GM23248 (cell line): Measurements from ENCODE around the gene LPAR2. TPM values are rescaled to one million over a fixed set of nuclear protein-coding genes. Genes with fewer than 3 reads are reported as not detected.

Source experiments
- DNase-seq: peaks from one replicate; pipeline ENCODE4 v3.0.0-alpha.2; 2015
- H2AFZ ChIP-seq: fragments of 200-600 bp; sonication (generic); 2 replicates; pipeline ENCODE4 v1.6.1; 2016; ENCODE audit warnings: antibody characterized with exemption
- H3F3A ChIP-seq: fragments of 200-600 bp; sonication (generic); 2 replicates; pipeline ENCODE4 v1.6.1; 2016; ENCODE audit warnings: mild to moderate bottlenecking, antibody characterized with exemption, mixed run types; ENCODE audit not compliant: insufficient read depth
- H3K27ac ChIP-seq: fragments of 200-600 bp; sonication (generic); 2 replicates; pipeline ENCODE4 v1.5.1; 2016; ENCODE audit warnings: mild to moderate bottlenecking
- H3K27me3 ChIP-seq: fragments of 200-600 bp; sonication (generic); replicated peaks from 2 replicates; pipeline ENCODE4 v1.6.1; 2016; ENCODE audit warnings: mild to moderate bottlenecking; ENCODE audit not compliant: insufficient read depth
- H3K36me3 ChIP-seq: fragments of 200-600 bp; sonication (generic); 2 replicates; pipeline ENCODE4 v1.6.1; 2016; ENCODE audit warnings: low read depth, mild to moderate bottlenecking
- H3K4me1 ChIP-seq: fragments of 200-600 bp; sonication (generic); 2 replicates; pipeline ENCODE4 v1.6.1; 2016; ENCODE audit warnings: mild to moderate bottlenecking; ENCODE audit not compliant: insufficient read depth
- H3K4me2 ChIP-seq: fragments of 200-600 bp; sonication (generic); one replicate; pipeline ENCODE4 v1.6.1; 2016; ENCODE audit warnings: mild to moderate bottlenecking; ENCODE audit not compliant: unreplicated experiment
- H3K4me3 ChIP-seq: fragments of 200-600 bp; sonication (generic); 2 replicates; pipeline ENCODE4 v1.5.1; 2016; ENCODE audit warnings: mild to moderate bottlenecking
- H3K79me2 ChIP-seq: fragments of 200-600 bp; sonication (generic); 2 replicates; pipeline ENCODE4 v1.6.1; 2016; ENCODE audit warnings: mild to moderate bottlenecking; ENCODE audit not compliant: insufficient read depth
- H3K9ac ChIP-seq: fragments of 200-600 bp; sonication (generic); 2 replicates; pipeline ENCODE4 v1.6.1; 2016; ENCODE audit warnings: mild to moderate bottlenecking
- H3K9me2 ChIP-seq: fragments of 200-600 bp; sonication (generic); 2 replicates; pipeline ENCODE4 v1.6.1; 2016; ENCODE audit warnings: mixed run types, mild to moderate bottlenecking, moderate library complexity; ENCODE audit not compliant: insufficient read depth
- H3K9me3 ChIP-seq: fragments of 200-600 bp; sonication (generic); one replicate; pipeline ENCODE4 v1.6.1; 2017; ENCODE audit warnings: low read depth
- H4K20me1 ChIP-seq: fragments of 200-600 bp; sonication (generic); 2 replicates; pipeline ENCODE4 v1.6.0; 2016; ENCODE audit not compliant: insufficient read depth
- EZH2 ChIP-seq: fragments of 200-600 bp; sonication (generic); IDR thresholded peaks from 2 replicates; pipeline ENCODE4 v1.6.1; 2018; ENCODE audit warnings: antibody characterized with exemption, mild to moderate bottlenecking; ENCODE audit not compliant: insufficient read depth, poor library complexity, severe bottlenecking
- EZH2phosphoT487 ChIP-seq: fragments of 200-600 bp; sonication (generic); IDR thresholded peaks from 2 replicates; pipeline ENCODE4 v1.6.1; 2018; ENCODE audit warnings: antibody characterized with exemption, moderate library complexity, mild to moderate bottlenecking, low read depth; ENCODE audit not compliant: insufficient read depth
- WGBS, 2 experiments: methylation state at CpG; one replicate each; pipeline ENCODE4 v1.1.6; 2015 to 2017; ENCODE audit warnings: low lambda C conversion rate in 2 of 2, low coverage in 1 of 2; ENCODE audit errors: missing lambda C conversion rate in 2 of 2; 5-methylcytosine and 5-hydroxymethylcytosine counted together
- in situ Hi-C: fragments of 300-500 bp; cut with MboI; formaldehyde crosslinking; loops from 2 replicates; pipeline ENCODE4 v1.15.0; 2020
- polyA plus RNA-seq: library from polyadenylated mRNA; unstranded; fragments of >200 nt; fragmentation: Nextera tagmentation; extraction: Ambion mirVana; gene quantifications from 2 replicates; pipeline ENCODE4 v1.2.1, GENCODE V29; 2016
- total RNA-seq: library from RNA; depleted of rRNA; stranded (reverse); fragments of >200 nt; shearing (Covaris generic); gene quantifications from 2 replicates; pipeline ENCODE4 v1.2.3, GENCODE V29; 2014

Gene LPAR2
- total and polyA plus RNA-seq, 2 experiments from 2014 or later: 1.3 to 1.8 TPM

DNA sequence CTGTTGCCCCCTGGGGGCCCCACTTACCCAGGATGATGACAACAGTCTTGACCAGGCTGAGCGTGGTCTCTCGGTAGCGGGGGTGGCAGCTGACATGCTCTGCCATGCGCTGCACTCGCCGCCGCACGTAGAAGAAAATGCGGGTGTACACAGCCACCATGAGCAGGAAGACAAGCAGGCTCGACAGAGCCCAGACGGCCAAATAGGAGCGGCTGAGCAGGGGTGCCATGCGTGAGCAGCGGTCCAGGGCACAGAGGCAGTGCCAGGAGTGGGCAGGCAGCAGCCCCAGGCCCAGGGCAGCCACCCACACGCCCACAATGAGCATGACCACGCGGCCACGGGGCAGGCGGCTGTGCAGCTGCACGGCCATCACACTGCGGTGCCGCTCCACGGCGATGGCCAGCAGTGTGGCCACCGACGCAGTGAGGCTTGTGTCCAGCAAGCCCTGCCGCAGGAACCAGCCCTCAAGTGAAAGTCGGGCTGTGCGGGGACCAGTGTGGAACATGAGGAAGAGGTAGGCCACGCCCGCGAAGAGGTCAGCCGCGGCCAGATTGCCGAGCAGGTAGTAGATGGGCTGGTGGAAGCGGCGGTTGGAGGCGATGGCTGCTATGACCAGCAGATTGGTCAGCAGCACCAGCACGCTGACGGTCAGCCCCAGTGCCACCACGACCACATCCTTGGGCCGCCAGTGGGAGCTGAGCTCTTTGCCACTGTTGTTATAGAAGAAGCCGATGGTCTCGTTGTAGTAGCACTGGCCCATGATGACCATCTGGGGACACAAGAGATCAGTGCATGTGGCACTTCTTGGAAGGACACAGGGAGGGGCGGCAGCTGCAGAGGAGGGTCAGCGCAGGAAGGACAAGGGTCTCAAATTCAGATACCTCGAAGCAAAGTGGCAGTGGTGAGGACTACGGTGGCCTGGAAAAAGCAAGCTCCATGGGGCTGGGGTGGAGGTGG lies 1.2 kb downstream of the LPAR2 start:
- Histone ChIP-seq H3K4me2 (no peak overlapping the region), H3K9me3 (no peaks in the 10 kb centered on the region), H3K9ac (no peak overlapping the region), H3F3A (no peaks in the 10 kb centered on the region), H3K27ac (no peak overlapping the region), H4K20me1 (no peaks in the 10 kb centered on the region), H3K79me2 (no peaks in the 10 kb centered on the region), H3K27me3 (no peaks in the 10 kb centered on the region), H3K36me3 (no peaks in the 10 kb centered on the region), H3K4me3 (no peak overlapping the region), H3K9me2 (no peaks in the 10 kb centered on the region), H3K4me1 (no peaks in the 10 kb centered on the region), H2AFZ (no peak overlapping the region)
- TF ChIP-seq EZH2phosphoT487: no peak
- TF ChIP-seq EZH2: no peak
- in situ Hi-C loops: no loop called here
- no peak for DNase-seq
- WGBS, 2 experiments: 94 to 95% methylated on average over 44 to 47 of the region's 48 CpGs

DNA sequence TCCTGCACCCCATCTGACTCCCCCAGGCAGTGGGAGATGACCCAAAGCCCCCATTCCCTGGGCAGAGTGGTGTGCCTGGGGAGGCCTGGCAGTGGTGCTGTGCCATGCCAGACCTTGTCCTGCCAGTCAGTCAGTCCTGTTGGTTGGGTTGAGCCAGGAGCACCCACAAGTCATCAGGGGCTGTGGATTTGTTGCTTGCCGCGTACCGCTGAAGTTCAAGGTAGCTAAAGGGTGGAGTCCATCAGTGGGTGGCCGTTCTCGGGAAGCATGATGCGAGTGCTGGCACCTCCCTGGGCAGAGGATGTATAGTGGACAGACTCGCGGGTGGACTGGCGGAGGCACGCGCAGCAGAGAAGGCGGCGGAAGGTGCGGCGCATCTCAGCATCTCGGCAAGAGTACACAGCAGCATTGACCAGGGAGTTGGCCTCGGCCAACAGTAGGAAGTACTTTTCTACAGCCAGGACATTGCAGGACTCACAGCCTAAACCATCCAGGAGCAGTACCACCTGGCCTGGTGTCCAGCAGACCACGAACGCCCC lies 3.9 kb downstream of the LPAR2 start:
- Histone ChIP-seq H3K9me2 (no peaks in the 10 kb centered on the region), H3K9me3 (no peaks in the 10 kb centered on the region), H3F3A (no peaks in the 10 kb centered on the region), H3K4me2 (no peak overlapping the region), H4K20me1 (no peaks in the 10 kb centered on the region), H3K27me3 (no peaks in the 10 kb centered on the region), H3K79me2 (no peaks in the 10 kb centered on the region), H3K36me3 (no peaks in the 10 kb centered on the region), H2AFZ (no peak overlapping the region), H3K27ac (no peak overlapping the region), H3K9ac (no peak overlapping the region), H3K4me1 (no peaks in the 10 kb centered on the region), H3K4me3 (no peak overlapping the region)
- DNase-seq: no peak
- TF ChIP-seq EZH2 (no peak), EZH2phosphoT487 (no peak)
- 94 to 95% methylated on average over 19 of the region's 19 CpGs for WGBS, 2 experiments
- in situ Hi-C loops: no loop called here

DNA sequence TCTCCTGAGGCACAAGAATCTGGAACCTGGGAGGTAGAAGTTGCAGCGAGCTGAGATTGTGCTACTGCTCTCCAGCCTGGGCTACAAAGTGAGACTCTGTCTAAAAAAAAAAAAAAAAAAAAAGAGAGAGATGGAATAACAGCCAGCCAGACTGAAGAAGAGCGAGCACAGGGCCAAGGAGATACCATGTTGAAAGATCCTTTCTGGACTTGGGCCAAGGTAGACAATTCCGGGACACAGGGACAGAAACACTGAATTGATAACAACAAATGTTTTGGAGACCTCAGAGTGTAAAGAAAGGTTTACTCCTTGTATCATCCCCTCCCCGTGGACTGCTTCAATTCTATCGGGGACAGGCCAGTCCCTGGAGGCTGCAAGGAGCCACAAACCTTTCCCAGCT lies 4.6 kb downstream of the LPAR2 start:
- no peaks in the 10 kb centered on the region for H3F3A ChIP-seq
- no peak overlapping the region for H3K4me2 ChIP-seq
- no peak overlapping the region for H3K4me3 ChIP-seq
- H3K36me3 ChIP-seq: no peaks in the 10 kb centered on the region
- no peaks in the 10 kb centered on the region for H3K4me1 ChIP-seq
- H3K9ac ChIP-seq: no peak overlapping the region
- WGBS, 2 experiments: 76 to 78% methylated on average over 5 of the region's 5 CpGs
- in situ Hi-C loops: no loop called here
- no peaks in the 10 kb centered on the region for H4K20me1 ChIP-seq
- DNase-seq: no peak
- H2AFZ ChIP-seq: no peak overlapping the region
- TF ChIP-seq EZH2 (no peak), EZH2phosphoT487 (no peak)
- no peaks in the 10 kb centered on the region for H3K9me2 ChIP-seq
- no peak overlapping the region for H3K27ac ChIP-seq
- H3K79me2 ChIP-seq: no peaks in the 10 kb centered on the region
- no peaks in the 10 kb centered on the region for H3K9me3 ChIP-seq
- H3K27me3 ChIP-seq: no peaks in the 10 kb centered on the region

- Histone ChIP-seq H3K36me3 (no peaks in the 10 kb centered on the region), H3F3A (no peaks in the 10 kb centered on the region), H3K9me3 (no peaks in the 10 kb centered on the region), H3K27me3 (no peaks in the 10 kb centered on the region), H3K4me3 (no peak overlapping the region), H2AFZ (no peak overlapping the region), H3K4me2 (no peak overlapping the region), H3K79me2 (no peaks in the 10 kb centered on the region), H3K9ac (no peak overlapping the region), H3K4me1 (no peaks in the 10 kb centered on the region), H3K9me2 (no peaks in the 10 kb centered on the region), H3K27ac (no peak overlapping the region), H4K20me1 (no peaks in the 10 kb centered on the region)
- 62 to 76% methylated on average over 7 of the region's 7 CpGs for WGBS, 2 experiments
- no peak for TF ChIP-seq EZH2
- TF ChIP-seq EZH2phosphoT487: no peak
- in situ Hi-C loops: no loop called here
- DNase-seq: no peak
These were observed 8.2 kb downstream of the LPAR2 start for GRCh38 chr19:19619849-19620210.
